ENCODE measurements around the gene NEK3. TPM values are rescaled to one million over a fixed set of nuclear protein-coding genes. Genes with fewer than 3 reads are reported as not detected.
"Not testable (repeated sequence)": the region's sequence is repeated elsewhere in the genome, so short reads cannot be mapped to it uniquely, and the experiment has no call there.

NEK3 gene
- total RNA-seq, 6 donors from 2014 or later, result 4.4 to 34.6 (median 13.7) TPM

- no peaks in the 10 kb centered on the region for H3K4me1 ChIP-seq
- TF ChIP-seq EP300 (IDR thresholded peaks at IDR 0.05) (no peak), POLR2AphosphoS5 (IDR thresholded peaks at IDR 0.05) (no peak)
- TF ChIP-seq, protein P1, sequence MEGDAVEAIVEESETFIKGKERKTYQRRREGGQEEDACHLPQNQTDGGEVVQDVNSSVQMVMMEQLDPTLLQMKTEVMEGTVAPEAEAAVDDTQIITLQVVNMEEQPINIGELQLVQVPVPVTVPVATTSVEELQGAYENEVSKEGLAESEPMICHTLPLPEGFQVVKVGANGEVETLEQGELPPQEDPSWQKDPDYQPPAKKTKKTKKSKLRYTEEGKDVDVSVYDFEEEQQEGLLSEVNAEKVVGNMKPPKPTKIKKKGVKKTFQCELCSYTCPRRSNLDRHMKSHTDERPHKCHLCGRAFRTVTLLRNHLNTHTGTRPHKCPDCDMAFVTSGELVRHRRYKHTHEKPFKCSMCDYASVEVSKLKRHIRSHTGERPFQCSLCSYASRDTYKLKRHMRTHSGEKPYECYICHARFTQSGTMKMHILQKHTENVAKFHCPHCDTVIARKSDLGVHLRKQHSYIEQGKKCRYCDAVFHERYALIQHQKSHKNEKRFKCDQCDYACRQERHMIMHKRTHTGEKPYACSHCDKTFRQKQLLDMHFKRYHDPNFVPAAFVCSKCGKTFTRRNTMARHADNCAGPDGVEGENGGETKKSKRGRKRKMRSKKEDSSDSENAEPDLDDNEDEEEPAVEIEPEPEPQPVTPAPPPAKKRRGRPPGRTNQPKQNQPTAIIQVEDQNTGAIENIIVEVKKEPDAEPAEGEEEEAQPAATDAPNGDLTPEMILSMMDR (IDR thresholded peaks at IDR 0.05), result no peak
- ATAC-seq (ENCODE audit: low FRiP score in 2 of 2) (no peak), DNase-seq (no peak)
- H3K36me3 ChIP-seq, result no peaks in the 10 kb centered on the region
- no peak overlapping the region for H3K27ac ChIP-seq
- no peak overlapping the region for H3K4me3 ChIP-seq
- H3K9me3 ChIP-seq, result no peaks in the 10 kb centered on the region
- no peaks in the 10 kb centered on the region for H3K27me3 ChIP-seq
- WGBS, 2 donors, result 74 to 80% methylated on average over 1 of the region's 1 CpG
Measured at GRCh38 chr13:52105841-52106240, 53.6 kb downstream of the NEK3 start.

GRCh38 chr13:52104624-52105023 lies 54.8 kb downstream of the NEK3 start:
- 90 to 93% methylated on average over 1 of the region's 1 CpG for WGBS, 2 donors

DNA sequence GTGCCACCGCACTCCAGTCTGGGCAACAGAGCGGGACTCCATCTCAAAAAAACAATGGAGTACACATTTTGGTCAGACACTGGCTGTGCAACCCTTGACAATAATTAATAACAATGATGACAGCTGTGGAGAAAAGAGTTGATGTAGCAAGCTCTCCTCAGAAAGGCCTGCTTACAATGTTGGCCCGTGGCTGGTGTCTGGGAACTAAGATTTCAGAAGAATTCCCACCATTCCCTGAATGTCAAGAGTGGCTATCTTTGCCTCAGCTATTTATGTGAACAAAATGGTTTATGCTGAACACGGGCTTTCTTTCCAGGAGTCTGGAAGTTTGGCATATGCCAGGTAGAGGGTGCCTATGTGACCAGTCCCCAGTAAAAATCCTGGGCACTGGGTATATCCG lies 56.0 kb downstream of the NEK3 start:
- H3K27me3 ChIP-seq, result no peaks in the 10 kb centered on the region
- H3K36me3 ChIP-seq, result no peaks in the 10 kb centered on the region
- no peaks in the 10 kb centered on the region for H3K4me1 ChIP-seq
- no peak for DNase-seq
- WGBS, 2 donors, result 91 to 93% methylated on average over 5 of the region's 5 CpGs
- no peak overlapping the region for H3K4me3 ChIP-seq
- TF ChIP-seq POLR2AphosphoS5 (IDR thresholded peaks at IDR 0.05), result no peak
- TF ChIP-seq, protein P1 (IDR thresholded peaks at IDR 0.05), result no peak
- TF ChIP-seq POLR2A (IDR thresholded peaks at IDR 0.05), result no peak
- no peak for TF ChIP-seq EP300 (IDR thresholded peaks at IDR 0.05)
- no peak for ATAC-seq (ENCODE audit: low FRiP score in 2 of 2)
- no peak overlapping the region for H3K27ac ChIP-seq
- H3K9me3 ChIP-seq, result no peaks in the 10 kb centered on the region

More at GRCh38 chr13:52104624-52105023, 54.8 kb downstream of the NEK3 start:
- no peak for DNase-seq
- Histone ChIP-seq H3K4me1 (no peaks in the 10 kb centered on the region), H3K9me3 (no peaks in the 10 kb centered on the region), H3K27ac (no peak overlapping the region), H3K4me3 (no peak overlapping the region), H3K36me3 (no peaks in the 10 kb centered on the region), H3K27me3 (no peaks in the 10 kb centered on the region)
- ATAC-seq (ENCODE audit: low FRiP score in 2 of 2), result no peak
- TF ChIP-seq POLR2AphosphoS5 (IDR thresholded peaks at IDR 0.05), result no peak
- TF ChIP-seq, protein P1 (IDR thresholded peaks at IDR 0.05), result no peak

DNA sequence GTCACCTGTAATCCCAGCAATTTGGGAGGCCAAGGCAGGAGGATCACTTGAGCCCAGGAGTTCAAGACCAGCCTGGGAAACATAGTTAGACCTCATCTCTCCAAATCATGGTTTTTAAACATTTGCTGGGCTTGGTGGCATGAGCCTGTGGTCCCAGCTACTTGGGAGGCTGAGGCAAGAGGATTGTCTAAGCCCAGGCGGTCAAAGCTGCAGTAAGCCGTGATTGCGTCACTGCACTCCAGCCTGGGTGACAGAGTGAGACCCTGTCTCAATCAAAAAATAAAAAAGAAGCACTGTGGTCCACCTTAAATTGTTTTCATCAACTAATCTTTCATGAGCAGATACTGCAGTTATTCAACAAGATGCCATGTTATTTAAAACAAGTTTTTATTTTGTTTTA lies 57.0 kb downstream of the NEK3 start:
- H3K4me1 ChIP-seq; H3K4me3 ChIP-seq; DNase-seq; ATAC-seq (ENCODE audit: low FRiP score in 2 of 2); H3K9me3 ChIP-seq; H3K27me3 ChIP-seq; H3K27ac ChIP-seq; H3K36me3 ChIP-seq: not testable (repeated sequence)
- 91 to 94% methylated on average over 3 of the region's 3 CpGs for WGBS, 2 donors

GRCh38 chr13:52097197-52097596 lies 62.2 kb downstream of the NEK3 start:
- ATAC-seq (ENCODE audit: low FRiP score in 2 of 2), result no peak
- H3K9me3 ChIP-seq, result no peaks in the 10 kb centered on the region
- peak in 1 of 2 donors; percentile 13 for DNase-seq
- H3K4me1 ChIP-seq, result no peaks in the 10 kb centered on the region
- WGBS, 2 donors, result 83% methylated on average over 5 of the region's 5 CpGs; no CpG with 5 or more reads in 1 of the 2 donors
- no peak overlapping the region for H3K27ac ChIP-seq
- no peaks in the 10 kb centered on the region for H3K36me3 ChIP-seq
- H3K4me3 ChIP-seq, result no peak overlapping the region
- no peak for TF ChIP-seq POLR2A (IDR thresholded peaks at IDR 0.05)
- TF ChIP-seq EP300 (IDR thresholded peaks at IDR 0.05), result no peak
- TF ChIP-seq, protein P1 (IDR thresholded peaks at IDR 0.05), result no peak
- no peak for TF ChIP-seq POLR2AphosphoS5 (IDR thresholded peaks at IDR 0.05)
- H3K27me3 ChIP-seq, result no peaks in the 10 kb centered on the region

All from upper lobe of left lung (tissue), 6 donors.